Gastrocnemius medialis (tissue), 4 donors: ENCODE measurements around the gene GFRAL. TPM values are rescaled to one million over a fixed set of nuclear protein-coding genes. Genes with fewer than 3 reads are reported as not detected.

ENCODE experiments used
- ATAC-seq, 2 donors: fragments of 150-250 bp; one replicate each; pipeline ENCODE4 v1.9.1; 2016
- DNase-seq, 2 donors: peaks; one replicate each; pipeline ENCODE4 v3.0.0-alpha.2; 2019
- H3K27ac ChIP-seq, 4 donors: fragments of 200-600 bp; sonication (generic); 1 replicate in 1 of 4; 2 replicates in 3 of 4; pipeline ENCODE4 v1.5.1; 2016 to 2018; ENCODE audit warnings: mild to moderate bottlenecking in 2 of 4, moderate library complexity in 1 of 4
- H3K27me3 ChIP-seq, 3 donors: fragments of 200-600 bp; sonication (generic) in 2 of 3; 1 replicate in 1 of 3; 2 replicates in 2 of 3; pipeline versions ENCODE4 v1.5.1 to v1.6.0; 2016 to 2019; ENCODE audit warnings: mild to moderate bottlenecking in 1 of 3, moderate library complexity in 1 of 3
- H3K36me3 ChIP-seq, 2 donors: fragments of 200-600 bp; sonication (generic) in 1 of 2; one replicate each; pipeline ENCODE4 v1.5.1; 2017 to 2018
- H3K4me1 ChIP-seq, 2 donors: fragments of 200-600 bp; sonication (generic) in 1 of 2; one replicate each; pipeline ENCODE4 v1.5.1; 2016 to 2017; ENCODE audit warnings: mild to moderate bottlenecking in 2 of 2
- H3K4me3 ChIP-seq, 4 donors: fragments of 200-600 bp; sonication (generic) in 3 of 4; 1 replicate in 1 of 4; 2 replicates in 3 of 4; pipeline ENCODE4 v1.5.1; 2016 to 2019; ENCODE audit warnings: mild to moderate bottlenecking in 2 of 4
- H3K9me3 ChIP-seq, 3 donors: fragments of 200-600 bp; sonication (generic) in 2 of 3; 1 replicate in 1 of 3; 2 replicates in 2 of 3; pipeline ENCODE4 v1.5.1; 2016 to 2019
- CTCF ChIP-seq, 5 experiments: fragments of 450-650 bp in 3 of 5; fragments of 200-600 bp in 2 of 5; sonication (generic) in 2 of 5; IDR thresholded peaks in 4 of 5; conservative IDR thresholded peaks in 1 of 5; 1 replicate in 4 of 5; 2 replicates in 1 of 5; pipeline ENCODE4 v1.5.1; 2016 to 2019; ENCODE audit warnings: antibody characterized with exemption in 5 of 5, mild to moderate bottlenecking in 3 of 5, moderate library complexity in 3 of 5
- POLR2A ChIP-seq, 2 donors: fragments of 450-650 bp; IDR thresholded peaks; one replicate each; pipeline ENCODE4 v1.6.1; 2017; ENCODE audit warnings: antibody characterized with exemption in 2 of 2, mild to moderate bottlenecking in 2 of 2, moderate library complexity in 2 of 2
- in situ Hi-C, 4 donors: fragments of 200-750 bp; cut with MboI; loops; one replicate each; pipeline versions ENCODE4 v1.15.0 to v1.8.0; 2017; ENCODE audit warnings: low sequenced_read_pairs in 4 of 4
- intact Hi-C: fragments of 100-400 bp; cut with DNase I; formaldehyde crosslinking; loops from one replicate; pipeline ENCODE4 v1.15.1; 2023; ENCODE audit warnings: low total_unique reads
- total RNA-seq, 4 donors: library from RNA; depleted of rRNA; stranded (reverse); fragments of >200 nt; gene quantifications; one replicate each; pipeline versions ENCODE4 v1.1.0 to v1.2.3, GENCODE V29; 2016

GFRAL gene
- total RNA-seq, 4 donors from 2014 or later: not detected

- no peaks in the 10 kb centered on the region for H3K36me3 ChIP-seq
- H3K9me3 ChIP-seq: no peaks in the 10 kb centered on the region
- TF ChIP-seq CTCF (IDR thresholded peaks at IDR 0.05 in 4 of 5, conservative IDR thresholded peaks at IDR 0.05 in 1 of 5) (no peak), POLR2A (IDR thresholded peaks at IDR 0.05) (no peak)
- H3K27ac ChIP-seq: no peak overlapping the region
- H3K27me3 ChIP-seq: no peaks in the 10 kb centered on the region
- ATAC-seq: no peak
- intact Hi-C loops (no loop called here), in situ Hi-C loops (no loop called here)
- no peak overlapping the region for H3K4me3 ChIP-seq
- H3K4me1 ChIP-seq: no peaks in the 10 kb centered on the region
- no peak for DNase-seq
Observed at GRCh38 chr6:55319961-55320695, 7.1 kb upstream of the GFRAL start.

GRCh38 chr6:55320696-55321086, 6.6 kb upstream of the GFRAL start:
- ATAC-seq (no peak), DNase-seq (no peak)
- TF ChIP-seq CTCF (IDR thresholded peaks at IDR 0.05 in 4 of 5, conservative IDR thresholded peaks at IDR 0.05 in 1 of 5): no peak
- no peak for TF ChIP-seq POLR2A (IDR thresholded peaks at IDR 0.05)
- Histone ChIP-seq H3K27ac (no peak overlapping the region), H3K9me3 (no peaks in the 10 kb centered on the region), H3K36me3 (no peaks in the 10 kb centered on the region), H3K27me3 (no peaks in the 10 kb centered on the region), H3K4me1 (no peaks in the 10 kb centered on the region), H3K4me3 (no peak overlapping the region)
- intact Hi-C loops: no loop called here
- in situ Hi-C loops: no loop called here

DNA sequence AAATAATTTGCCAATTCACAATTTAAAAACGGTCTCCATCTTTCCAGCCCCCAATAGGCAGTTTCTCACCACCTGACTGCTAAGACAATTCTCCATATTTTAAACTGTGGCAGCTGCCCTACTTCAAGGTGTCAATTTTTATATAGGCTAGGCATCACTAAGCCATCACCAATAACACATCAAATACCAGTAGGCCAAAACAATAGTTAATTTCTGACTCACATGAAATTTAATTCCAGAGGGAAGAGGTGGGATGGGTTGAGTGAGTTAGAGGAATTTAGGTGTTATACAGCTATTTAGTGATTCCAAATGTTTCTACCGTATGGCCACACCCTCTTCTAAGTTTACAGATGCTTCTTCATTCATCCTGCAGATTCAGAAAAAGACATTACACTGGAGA, 49.9 kb downstream of the GFRAL start:
- no peaks in the 10 kb centered on the region for H3K36me3 ChIP-seq
- H3K4me1 ChIP-seq: no peaks in the 10 kb centered on the region
- H3K4me3 ChIP-seq: no peak overlapping the region
- H3K9me3 ChIP-seq: no peaks in the 10 kb centered on the region
- ATAC-seq (no peak), DNase-seq (no peak)
- no peak overlapping the region for H3K27ac ChIP-seq
- no peaks in the 10 kb centered on the region for H3K27me3 ChIP-seq
- in situ Hi-C loops (no loop called here), intact Hi-C loops (no loop called here)
- TF ChIP-seq CTCF (IDR thresholded peaks at IDR 0.05 in 4 of 5, conservative IDR thresholded peaks at IDR 0.05 in 1 of 5) (no peak), POLR2A (IDR thresholded peaks at IDR 0.05) (no peak)

DNA sequence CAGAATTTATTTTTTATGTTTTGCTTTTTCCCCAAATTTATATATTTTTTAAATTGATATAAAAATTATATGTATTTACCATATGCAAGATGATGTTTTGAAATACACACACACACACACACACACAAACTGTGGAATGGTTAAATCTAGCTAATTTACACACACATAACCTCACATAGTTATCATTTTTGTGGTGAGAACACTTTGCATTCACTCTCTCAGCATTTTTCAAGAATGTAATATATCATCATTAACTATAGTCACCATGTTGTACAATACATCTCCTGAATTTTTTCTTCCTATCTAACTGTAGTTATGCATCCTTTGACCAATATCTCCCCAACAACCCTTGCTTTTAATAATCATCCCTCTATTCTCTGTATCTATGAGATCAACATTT, 52.2 kb downstream of the GFRAL start:
- intact Hi-C loops (no loop called here), in situ Hi-C loops (no loop called here)
- Histone ChIP-seq H3K4me1 (no peaks in the 10 kb centered on the region), H3K27me3 (no peaks in the 10 kb centered on the region), H3K36me3 (no peaks in the 10 kb centered on the region), H3K4me3 (no peak overlapping the region), H3K9me3 (no peaks in the 10 kb centered on the region), H3K27ac (no peak overlapping the region)
- TF ChIP-seq POLR2A (IDR thresholded peaks at IDR 0.05): no peak
- no peak for TF ChIP-seq CTCF (IDR thresholded peaks at IDR 0.05 in 4 of 5, conservative IDR thresholded peaks at IDR 0.05 in 1 of 5)
- ATAC-seq (no peak), DNase-seq (no peak)

GRCh38 chr6:55379895-55380294, 52.6 kb downstream of the GFRAL start:
- ATAC-seq (no peak), DNase-seq (no peak)
- in situ Hi-C loops (no loop called here), intact Hi-C loops (no loop called here)
- no peaks in the 10 kb centered on the region for H3K4me1 ChIP-seq
- no peaks in the 10 kb centered on the region for H3K36me3 ChIP-seq
- no peaks in the 10 kb centered on the region for H3K27me3 ChIP-seq
- no peaks in the 10 kb centered on the region for H3K9me3 ChIP-seq
- no peak overlapping the region for H3K4me3 ChIP-seq
- H3K27ac ChIP-seq: no peak overlapping the region
- TF ChIP-seq CTCF (IDR thresholded peaks at IDR 0.05 in 4 of 5, conservative IDR thresholded peaks at IDR 0.05 in 1 of 5) (no peak), POLR2A (IDR thresholded peaks at IDR 0.05) (no peak)
